Measurements from ENCODE around the gene USH1G.

Gene USH1G

DNA sequence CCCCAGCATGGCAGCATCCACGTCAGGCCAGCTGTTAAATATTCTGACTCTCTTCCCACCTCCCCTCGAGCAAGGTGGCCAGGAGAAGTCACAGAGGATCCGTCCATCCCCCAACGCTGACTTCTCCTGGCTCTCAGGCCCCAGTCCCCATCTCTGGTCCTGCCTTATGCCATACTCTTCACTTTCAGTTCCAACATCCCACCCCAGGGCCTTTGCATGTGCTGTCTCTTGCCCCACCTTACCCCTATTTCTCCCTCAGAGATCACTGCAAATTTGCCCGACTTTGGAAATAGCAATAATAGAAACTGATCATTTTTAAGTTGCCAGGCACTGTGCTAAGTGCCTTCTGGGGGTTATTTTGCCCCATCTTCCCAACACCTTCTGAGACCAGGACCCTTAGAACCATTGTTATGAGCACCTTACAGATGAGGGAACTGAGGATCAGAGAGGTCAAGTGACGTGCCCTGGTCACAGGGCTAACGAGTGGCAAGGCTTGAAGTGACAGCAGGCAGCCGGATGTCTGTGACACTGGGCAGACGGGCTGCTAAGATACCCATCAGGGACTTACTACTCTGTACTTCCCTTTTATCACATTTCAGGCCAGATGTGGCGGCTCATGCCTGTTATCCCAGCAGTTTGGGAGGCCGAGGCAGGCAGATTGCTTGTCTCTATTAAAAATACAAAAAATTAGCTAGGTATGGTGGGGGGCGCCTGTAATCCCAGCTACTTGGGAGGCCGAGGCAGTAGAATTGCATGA lies 31.8 kb upstream of the USH1G start:
- H3K4me3 ChIP-seq (ENCODE audit: low read depth, low read length): no peak overlapping the region

DNA sequence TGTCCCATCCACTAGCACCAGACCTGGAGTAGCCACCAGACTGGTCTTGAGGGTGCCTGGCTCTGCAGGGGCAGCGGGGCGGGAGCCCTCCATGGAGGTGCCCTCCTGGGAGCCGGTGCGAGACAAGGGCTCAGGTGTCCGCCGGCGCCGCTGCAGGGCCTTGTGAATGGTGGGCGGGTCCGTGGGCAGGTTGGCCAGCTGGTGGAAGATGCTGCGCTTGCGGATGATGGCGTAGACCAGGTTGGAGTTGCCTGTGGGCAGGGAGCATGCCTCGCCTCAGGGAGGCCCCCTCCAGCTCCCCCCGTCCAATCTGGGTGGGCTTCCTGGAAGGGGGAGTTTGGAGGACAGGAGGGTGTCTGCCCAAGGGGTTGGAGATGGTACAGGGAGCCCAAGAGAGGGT lies 31.1 kb upstream of the USH1G start:
- H3K4me3 ChIP-seq (ENCODE audit: low read depth, low read length): no peak overlapping the region

DNA sequence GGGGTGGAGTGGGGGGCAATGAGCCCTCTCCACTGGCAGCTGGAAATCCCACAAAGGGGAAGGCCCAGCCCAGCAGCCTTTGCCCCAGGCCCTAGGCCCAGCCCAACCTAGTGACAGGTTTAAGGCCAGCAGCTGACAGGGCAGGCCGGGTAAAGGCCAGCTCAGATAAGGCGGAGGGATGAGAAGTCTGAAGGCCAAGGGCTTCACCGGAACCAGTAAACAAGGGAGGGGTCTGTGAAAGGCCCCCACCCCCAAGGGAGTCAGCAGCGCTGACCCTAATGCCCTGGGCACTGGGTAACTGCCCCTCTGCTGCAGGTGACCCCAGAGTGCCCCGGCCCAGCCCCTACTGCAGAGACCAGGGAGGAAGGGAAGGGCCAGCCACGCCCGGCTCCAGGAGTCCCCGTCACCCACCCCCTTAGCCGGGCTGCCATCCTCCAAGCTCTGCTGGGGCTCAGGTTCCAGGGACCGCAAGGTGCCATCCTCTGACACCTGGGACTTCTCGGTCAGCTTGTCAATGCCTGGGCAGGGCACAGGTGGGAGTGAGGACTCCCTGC lies 30.2 kb upstream of the USH1G start:
- no peak overlapping the region for H3K4me3 ChIP-seq (ENCODE audit: low read depth, low read length)

DNA sequence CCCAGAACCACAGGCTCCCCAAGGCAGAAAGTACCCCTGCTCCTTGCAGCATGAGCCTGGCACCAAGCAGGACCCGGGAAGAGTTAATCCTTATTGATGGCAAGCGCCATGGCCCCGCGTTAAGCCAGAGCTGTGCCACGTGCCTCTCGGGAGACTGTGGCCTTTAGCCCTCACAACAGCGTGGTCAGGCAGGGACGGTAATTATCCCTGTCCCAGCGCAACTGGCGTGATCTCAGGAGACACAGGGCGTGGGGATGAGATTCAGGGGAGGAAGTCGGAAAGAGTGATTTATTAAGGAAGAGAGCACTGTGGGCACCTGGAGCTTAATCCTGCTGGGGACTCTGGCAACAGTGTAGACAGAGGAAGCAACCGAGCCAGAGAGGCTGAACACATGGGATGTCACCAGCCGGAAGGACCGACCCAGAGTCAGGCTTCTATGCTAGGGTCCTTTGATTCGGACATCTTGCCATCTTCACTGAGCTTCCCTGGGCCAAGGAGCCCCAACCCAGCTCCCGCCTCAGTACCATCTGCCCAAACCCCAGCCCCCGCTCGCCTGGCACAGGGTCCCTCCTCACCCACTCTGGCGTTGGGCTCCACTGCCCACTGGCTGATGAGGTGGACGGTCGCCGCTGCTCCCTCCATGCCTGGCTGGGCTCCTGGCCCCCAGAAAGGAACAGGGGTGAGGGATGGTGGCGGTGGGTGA lies 29.5 kb upstream of the USH1G start:
- no peak overlapping the region for H3K4me3 ChIP-seq (ENCODE audit: low read depth, low read length)

DNA sequence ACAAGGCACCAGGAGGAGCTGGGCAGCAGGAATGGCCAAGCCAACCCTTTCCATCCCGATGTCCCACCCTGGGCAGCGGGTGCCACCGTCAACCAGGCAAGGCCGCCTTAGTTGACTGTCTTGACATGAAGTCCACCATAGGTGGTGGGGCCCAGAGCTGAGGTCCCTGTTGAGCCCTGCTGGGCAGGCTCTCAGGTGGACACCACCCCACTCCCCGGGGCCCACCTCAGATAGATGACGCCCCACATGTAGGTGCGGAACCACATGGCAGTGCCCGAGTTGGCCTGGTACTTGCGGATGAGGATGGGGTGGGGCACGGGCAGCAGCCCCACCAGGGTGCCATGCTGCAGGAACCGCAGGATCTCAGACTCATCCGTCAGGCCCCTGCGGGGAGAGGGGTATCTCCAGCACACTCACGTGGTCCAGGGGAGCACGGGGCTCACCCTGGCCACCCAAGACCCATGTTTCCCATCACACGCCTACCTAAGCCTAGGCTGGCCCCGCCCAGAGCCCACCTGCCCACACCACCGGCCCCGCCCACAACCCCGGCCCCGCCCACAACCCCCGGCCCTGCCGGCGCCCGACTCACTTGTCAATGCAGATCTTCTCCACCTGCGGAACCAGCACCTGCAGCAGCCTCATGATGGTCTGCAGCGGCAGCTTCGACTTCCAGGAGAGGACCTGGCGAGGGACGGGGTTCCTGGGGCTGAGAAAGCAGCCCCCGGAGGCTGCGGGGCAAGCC lies 28.8 kb upstream of the USH1G start:
- no peak overlapping the region for H3K4me3 ChIP-seq (ENCODE audit: low read depth, low read length)

DNA sequence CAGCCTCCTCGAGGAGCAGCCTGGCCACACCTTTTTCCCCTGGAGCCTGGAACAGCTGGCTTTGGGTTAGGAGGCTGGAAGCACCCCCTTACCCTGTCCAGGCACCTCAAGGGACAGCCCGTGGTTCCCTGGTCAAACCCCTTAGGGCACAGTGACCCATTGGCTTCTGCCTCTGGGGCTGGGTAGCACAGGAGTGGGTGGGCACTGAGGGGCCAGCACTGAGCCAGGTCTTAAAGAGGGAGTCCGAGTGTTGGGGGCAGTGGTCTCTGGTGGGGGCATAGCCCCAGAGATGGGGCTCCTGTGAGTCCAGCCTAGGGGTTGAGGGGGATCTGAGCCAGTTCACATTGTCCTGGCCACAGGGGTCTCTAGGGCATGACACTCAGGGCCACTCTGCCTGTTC lies 28.0 kb upstream of the USH1G start:
- no peak overlapping the region for H3K4me3 ChIP-seq (ENCODE audit: low read depth, low read length)

DNA sequence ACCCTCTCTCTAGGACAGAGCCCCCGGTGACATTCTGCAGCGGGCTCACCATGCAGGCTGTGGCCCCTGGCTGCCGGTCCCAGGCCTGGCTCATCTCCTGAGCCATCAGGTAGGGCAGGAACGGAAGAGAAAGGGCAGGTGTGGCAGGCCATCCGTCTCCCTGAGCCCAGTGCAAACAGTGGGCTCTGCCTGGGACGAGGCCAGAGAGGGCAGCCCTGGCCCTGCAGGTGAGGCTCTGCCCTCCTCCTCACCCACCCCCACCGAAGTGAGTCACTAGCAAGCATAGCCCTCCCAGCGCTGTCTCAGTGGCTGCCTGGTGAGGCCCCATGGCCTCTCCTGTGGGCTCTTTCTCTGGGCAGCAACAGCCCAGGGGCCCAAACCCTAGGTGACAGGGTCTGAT lies 27.2 kb upstream of the USH1G start:
- H3K4me3 ChIP-seq (ENCODE audit: low read depth, low read length): no peak overlapping the region

DNA sequence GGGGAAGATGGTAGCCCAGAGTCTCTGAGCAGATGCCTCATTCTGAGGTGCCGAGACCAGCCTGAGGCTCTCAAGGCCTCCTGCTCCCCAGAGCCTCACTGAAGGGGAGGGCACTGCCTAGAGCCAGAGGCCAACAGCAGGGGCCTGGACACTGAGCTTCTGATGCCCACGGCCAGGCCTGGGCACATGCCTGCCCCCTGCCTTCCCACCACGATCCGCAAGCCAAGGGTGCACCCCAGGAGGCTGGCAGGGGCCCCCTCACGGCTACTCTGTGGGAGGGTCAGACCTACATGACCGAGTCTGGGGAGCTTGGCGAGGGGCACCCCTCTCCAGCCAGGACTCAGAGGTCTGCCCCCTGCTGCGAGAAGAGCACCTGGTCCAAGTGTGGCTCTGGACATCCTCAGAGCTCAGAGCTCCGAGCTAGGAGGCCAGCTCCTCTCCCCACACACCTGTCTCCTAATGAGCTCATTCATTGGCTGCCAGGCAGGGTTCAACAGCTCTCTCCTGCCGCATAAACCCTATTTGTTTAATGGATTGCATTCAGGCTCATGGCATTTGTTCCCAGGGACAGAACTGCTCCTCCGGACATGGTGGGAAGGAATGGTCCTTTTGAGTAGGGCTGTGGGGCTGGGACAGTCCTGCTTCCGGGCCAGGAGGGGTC lies 26.5 kb upstream of the USH1G start:
- H3K4me3 ChIP-seq (ENCODE audit: low read depth, low read length): no peak overlapping the region

DNA sequence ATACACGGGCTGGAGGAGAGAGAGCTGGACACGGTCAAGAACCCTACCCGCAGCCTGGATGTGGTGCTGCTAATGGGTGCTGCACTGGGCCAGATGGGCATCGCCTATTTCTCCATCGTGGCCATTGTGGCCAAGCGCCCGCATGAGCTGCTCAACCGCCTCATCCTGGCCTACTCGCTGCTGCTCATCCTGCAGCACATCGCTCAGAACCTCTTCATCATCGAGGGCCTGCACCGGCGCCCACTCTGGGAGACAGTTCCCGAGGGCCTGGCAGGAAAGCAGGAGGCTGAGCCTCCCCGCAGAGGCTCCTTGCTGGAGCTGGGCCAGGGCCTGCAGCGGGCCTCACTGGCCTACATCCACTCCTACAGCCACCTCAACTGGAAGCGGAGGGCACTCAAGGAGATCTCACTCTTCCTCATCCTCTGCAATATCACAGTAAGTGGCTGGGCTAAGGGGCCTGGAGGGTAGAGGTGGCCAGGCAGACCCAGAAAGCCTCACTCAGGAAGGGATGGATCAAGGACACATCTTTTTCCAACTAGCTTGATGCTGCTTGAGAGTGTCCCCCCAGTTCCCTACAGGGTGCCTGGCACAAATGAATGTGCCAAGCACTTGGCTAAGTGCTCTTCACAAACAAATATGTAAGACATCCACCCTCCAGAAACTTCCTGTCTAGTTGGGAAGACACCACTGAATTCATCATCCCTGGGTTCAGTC lies 24.1 kb upstream of the USH1G start:
- H3K4me3 ChIP-seq (ENCODE audit: low read depth, low read length): no peak overlapping the region

DNA sequence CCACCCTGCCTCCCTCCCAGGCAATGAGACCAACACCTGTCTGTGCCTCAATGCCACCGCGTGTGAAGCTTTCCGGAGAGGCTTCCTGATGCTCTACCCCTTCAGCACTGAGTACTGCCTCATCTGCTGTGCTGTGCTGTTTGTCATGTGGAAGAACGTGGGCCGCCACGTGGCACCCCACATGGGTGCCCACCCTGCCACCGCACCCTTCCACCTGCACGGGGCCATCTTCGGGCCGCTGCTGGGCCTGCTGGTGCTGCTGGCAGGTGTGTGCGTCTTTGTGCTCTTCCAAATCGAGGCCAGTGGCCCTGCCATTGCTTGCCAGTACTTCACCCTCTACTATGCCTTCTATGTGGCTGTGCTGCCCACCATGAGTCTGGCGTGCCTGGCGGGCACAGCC lies 23.6 kb upstream of the USH1G start:
- H3K4me3 ChIP-seq (ENCODE audit: low read depth, low read length): no peak overlapping the region

DNA sequence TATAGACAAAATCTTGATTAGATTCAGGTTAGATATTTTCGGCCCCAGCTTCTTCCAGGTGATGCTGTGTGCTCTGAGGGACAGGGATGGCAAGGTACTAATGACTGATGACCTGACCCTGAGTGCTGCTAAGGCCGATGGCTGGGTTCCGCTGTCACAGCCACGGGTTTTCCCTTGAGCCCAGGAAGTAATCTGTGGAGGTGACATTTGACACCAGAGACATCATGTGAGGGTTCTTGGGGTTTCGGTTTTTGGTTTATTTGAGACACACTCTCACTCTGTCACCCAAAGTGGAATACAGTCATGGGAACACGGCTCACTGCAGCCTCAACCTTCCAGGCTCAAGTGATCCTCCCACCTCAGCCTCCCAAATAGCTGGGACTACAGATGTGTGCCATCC lies 22.5 kb upstream of the USH1G start:
- H3K4me3 ChIP-seq (ENCODE audit: low read depth, low read length): no peak overlapping the region

DNA sequence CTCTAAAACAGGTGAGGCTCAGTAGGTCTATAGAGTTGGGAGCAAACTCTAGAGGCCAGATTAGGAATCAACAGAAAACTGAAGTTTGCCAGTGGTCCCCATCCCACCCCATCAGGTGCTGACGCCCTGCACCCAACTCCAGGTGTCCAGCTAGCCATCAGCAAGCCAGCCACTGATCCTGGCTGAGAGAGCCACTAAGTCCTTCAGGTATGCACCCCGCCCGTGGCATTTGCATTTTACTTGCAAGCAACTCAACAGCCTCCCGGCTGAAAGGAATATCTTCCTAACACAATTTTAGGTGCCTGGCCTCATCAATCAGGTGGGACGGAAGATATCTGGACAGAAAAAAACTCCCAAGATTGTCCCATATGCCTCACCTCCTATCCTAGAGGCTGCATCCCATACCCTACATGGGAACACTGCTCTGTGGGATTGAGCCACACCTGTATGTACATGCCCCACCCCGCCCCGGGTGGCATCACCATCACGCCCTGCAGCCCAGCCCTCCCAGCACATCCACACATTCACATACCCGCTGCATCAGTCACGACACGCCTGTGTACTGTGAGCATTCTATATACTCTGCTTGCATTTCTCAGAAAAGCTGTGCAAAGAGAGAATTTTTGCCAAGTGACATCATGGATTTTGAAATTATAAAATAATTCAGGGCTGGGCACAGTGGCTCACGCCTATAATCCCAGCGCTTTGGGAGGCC lies 20.9 kb upstream of the USH1G start:
- H3K4me3 ChIP-seq (ENCODE audit: low read depth, low read length): no peak overlapping the region

DNA sequence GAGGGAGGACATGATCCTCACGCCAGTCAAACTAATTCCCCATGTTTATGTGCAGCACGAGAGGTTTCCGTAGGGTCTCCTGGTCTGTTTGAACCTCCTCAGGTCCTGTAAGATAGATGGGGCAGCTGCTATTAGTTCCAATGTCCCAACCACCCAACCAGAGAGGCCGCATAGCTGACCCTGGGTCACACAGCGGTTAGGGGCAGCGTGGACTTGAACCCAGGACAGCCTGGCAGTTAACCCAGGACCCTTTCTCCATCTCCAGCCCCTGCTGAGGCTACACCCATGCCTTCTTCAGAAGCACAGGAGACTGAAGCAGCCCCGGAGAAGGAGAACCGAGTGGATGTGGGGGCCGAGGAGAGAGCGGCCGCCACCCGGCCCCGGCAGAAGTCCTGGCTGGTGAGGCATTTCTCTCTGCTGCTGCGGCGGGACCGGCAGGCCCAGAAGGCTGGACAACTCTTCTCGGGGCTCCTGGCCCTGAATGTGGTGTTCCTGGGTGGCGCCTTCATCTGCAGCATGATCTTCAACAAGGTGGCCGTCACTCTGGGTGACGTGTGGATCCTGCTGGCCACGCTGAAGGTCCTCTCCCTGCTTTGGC lies 18.2 kb upstream of the USH1G start:
- no peak overlapping the region for H3K4me3 ChIP-seq (ENCODE audit: low read depth, low read length)

DNA sequence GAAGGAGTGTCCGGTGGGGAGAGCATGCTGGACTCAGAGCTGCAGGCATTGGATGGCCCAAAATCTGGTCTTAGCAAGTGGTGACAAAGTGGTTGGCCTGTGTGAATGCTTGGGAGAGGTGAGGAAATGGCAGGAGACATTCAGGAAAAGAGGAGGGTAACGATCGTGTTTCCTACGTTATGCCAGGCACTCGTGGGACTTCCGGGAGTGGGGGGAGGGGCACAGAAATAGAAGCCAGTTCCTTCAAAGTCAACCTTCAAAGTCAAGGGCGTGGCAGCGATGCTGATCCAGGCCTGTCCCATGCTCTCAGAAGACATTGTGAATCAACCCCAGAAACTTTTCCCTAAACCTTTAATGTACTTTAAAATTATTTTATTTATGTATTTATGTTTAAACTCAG lies 16.5 kb upstream of the USH1G start:
- no peak overlapping the region for H3K4me3 ChIP-seq (ENCODE audit: low read depth, low read length)

DNA sequence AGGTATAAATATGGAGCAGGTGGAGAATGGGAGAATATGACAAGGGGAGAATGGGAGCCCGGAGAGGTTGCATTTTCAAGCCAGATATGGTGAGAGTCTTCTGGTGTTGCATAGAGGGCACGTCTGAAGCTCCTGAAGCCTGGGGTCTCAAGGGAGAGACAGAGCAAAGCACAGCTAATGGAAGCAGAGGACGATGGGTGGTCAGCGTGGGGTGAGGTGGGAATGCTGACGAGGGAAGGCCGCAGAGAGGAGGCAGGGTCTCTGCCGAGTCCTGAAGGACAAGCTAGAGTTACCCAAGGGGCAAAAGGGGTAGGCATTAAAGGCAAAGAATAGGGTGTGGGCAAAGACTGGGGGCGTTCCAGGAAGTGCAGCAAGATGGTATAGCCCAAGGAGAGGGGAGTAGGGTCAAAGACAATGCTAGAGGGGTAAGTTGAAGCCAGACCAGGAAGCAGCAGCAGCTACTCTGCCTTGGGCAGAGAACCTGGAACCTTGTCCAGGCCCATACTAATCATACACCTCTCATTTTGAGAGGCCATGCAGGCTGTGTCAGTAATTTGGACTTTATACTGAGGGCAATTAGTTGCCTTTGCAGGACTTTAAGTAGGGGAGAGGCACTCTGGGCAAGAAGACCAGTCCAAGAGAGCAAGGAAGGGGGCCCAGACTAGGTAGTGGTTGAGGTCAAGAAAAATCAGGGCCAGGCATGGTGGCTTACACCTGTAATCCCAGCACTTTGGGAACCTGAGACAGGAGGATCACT lies 15.3 kb upstream of the USH1G start:
- no peak overlapping the region for H3K4me3 ChIP-seq (ENCODE audit: low read depth, low read length)

DNA sequence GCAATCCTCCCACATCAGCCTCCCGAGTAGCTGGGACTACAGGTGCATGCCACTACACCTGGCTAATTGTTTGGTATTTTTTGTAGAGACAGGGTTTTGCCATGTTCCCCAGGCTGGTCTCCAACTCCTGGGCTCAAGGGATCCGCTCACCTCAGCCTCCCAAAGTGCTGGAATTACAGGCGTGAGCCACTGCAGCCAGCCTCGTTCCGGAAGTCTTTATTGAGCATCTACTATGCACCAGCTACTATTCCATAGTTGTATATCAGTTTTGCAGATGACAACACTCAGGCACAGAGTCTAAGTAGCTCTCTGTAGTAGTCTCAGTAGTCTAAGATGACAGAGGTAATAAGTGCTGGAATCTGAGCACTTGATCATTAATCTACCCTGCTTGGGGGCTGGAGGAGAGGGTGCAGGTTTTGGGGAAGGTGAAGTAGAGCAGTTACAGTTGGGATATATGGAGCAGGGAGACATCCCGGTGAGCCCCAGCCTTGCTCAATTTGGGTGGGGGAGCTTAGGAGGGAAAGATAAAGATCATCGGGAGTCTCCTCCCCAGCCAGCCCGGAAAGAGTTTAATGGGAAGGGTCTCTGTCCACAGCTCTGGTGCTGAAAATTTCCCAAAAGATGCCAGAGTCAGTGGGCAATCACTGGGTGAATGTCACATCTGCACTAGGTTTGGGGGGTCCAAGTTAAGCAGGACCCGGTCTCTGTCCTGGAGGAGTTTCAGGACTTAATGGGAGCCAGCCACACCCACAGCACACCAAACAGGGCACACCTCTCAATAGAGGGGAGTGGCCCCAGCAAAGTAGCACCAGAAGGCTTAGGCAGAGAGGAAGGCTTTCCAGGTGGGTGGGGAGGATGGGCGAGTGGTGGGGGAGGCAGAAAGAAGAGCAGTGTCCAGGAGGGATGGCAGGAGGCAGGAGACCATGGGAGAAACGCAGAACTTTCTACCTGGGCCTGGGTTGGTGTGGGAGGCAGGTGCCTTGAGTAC lies 14.3 kb upstream of the USH1G start:
- no peak overlapping the region for H3K4me3 ChIP-seq (ENCODE audit: low read depth, low read length)

DNA sequence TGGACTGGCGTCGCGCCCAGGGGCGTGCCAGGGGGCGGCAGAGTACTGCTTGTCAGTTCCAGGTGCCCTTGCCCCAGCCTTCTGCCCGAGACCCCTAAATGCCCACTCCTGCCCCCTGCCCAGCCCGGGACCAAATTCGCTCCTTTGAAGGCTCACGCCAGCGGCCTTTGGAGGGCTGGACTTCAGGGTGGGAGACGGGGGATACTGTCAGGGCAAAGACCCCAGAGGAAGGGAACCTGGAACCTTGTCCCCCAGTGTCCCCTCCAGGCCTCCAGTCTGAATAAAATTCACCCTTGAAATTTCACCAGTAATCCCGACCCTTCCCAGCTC lies 13.4 kb upstream of the USH1G start:
- no peak overlapping the region for H3K4me3 ChIP-seq (ENCODE audit: low read depth, low read length)

Data from iPS-11a (cell line).